ENCODE data around the gene ATAD2B. TPM values are rescaled to one million over a fixed set of nuclear protein-coding genes. Genes with fewer than 3 reads are reported as not detected.
A peak's percentile ranks its signal among the peaks of the same experiment; 100 is the strongest.

Gene ATAD2B
- total RNA-seq, 4 donors from 2014 or later, result 28.8 to 81.9 (median 31.8) TPM

DNA sequence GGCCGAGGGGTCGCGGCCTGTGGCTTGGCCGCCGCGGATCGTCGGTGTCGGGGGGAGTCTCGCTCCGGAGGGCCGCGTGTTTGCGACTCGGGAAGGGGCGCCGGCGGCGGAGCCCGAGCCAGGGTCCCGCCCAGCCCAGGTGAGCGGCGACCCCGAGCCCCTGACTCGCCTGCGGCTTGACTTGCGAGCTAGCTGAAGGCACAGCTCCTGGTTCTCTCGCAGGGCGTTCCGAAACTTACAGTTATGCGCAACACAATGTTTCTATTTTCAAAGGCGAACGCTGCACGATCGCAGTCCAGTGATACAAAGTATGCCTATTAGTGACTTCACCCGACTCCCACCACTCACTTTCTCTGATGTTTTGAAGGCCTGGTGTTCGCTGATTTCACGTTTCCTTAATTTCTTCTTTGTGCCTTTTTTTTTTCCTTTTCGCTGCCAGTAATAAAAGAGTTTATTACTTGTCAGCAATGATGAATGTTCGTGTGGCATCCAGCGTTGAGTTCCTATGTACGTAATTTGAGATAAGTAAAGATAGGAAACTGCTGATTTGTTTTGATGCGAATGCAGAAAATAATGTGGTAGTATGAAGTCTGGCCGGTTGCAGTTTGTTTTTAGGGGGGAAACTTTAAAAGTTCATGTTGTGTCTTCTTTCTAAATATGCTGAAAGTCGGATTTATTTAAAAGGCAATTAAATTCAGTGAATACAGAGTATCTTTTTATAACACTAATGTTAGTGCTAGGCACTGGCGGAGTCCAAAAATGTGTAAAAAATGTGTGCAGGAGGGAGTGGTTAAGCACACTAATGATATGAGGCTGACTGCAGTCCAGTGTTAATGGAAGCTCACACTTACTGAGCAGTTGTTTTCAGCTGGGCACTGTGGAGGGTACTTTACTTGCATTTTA lies 14.0 kb upstream of the ATAD2B start:
- DNase-seq (ENCODE audit: low spot score in 2 of 2), result peak; percentile 66 to 78
- no peaks in the 10 kb centered on the region for H3K27me3 ChIP-seq
- peaks cover 21% of the 10 kb centered on the region for H3K4me1 ChIP-seq
- WGBS, result 1% methylated on average over 32 of the region's 46 CpGs
- no peaks in the 10 kb centered on the region for H3K36me3 ChIP-seq
- TF ChIP-seq, protein P1, sequence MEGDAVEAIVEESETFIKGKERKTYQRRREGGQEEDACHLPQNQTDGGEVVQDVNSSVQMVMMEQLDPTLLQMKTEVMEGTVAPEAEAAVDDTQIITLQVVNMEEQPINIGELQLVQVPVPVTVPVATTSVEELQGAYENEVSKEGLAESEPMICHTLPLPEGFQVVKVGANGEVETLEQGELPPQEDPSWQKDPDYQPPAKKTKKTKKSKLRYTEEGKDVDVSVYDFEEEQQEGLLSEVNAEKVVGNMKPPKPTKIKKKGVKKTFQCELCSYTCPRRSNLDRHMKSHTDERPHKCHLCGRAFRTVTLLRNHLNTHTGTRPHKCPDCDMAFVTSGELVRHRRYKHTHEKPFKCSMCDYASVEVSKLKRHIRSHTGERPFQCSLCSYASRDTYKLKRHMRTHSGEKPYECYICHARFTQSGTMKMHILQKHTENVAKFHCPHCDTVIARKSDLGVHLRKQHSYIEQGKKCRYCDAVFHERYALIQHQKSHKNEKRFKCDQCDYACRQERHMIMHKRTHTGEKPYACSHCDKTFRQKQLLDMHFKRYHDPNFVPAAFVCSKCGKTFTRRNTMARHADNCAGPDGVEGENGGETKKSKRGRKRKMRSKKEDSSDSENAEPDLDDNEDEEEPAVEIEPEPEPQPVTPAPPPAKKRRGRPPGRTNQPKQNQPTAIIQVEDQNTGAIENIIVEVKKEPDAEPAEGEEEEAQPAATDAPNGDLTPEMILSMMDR (IDR thresholded peaks at IDR 0.05), result no peak
- no peak for TF ChIP-seq EP300 (IDR thresholded peaks at IDR 0.05)
- TF ChIP-seq POLR2A (IDR thresholded peaks at IDR 0.05), result no peak
- no peak for TF ChIP-seq POLR2AphosphoS5 (IDR thresholded peaks at IDR 0.05)
- H3K9me3 ChIP-seq, result no peaks in the 10 kb centered on the region
- peak overlapping the region; percentile 98 for H3K4me3 ChIP-seq
- H3K27ac ChIP-seq, result peak overlapping the region; percentile 95

DNA sequence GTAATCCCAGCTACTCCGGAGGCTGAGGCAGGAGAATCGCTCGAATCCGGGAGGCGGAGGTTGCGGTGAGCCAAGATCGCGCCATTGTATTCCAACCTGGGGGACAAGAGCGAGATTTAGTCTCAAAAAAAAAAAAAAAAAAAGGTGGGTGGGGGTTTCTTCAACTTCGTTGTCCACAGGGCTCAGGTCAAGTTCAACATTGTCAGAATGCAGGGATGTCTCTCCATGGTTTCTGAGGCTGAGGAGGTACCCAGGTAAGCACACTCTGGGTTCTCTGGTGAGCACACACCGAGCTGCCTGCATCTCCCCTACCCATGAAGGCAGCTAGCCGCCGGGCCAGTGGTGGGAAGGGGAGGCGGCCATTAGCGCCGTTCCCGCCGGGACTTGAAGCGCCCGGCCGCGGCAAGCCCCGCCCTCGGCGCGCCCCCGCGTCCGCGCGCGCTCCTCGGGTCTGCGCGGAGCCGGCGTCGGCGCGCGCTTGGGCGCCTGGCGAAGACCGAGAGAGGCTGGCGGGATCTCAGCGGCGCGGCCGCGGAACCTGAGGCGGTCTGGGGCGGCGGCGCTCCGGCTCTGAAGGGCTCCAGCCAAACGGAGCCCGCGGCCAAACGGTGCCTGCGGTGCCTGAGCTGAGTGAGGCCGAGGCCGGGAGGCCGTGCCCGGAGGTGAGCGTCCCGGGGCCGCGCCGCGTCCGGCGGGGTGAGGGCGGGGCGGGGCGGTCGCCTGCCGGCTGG lies 13.2 kb upstream of the ATAD2B start, which contains the start of gene UBXN2A:
TSS of gene UBXN2A (plus strand) at position 477 of the 731 bp plus-strand sequence. CDS start 17,852 bp downstream, outside the sequence.
- H3K27ac ChIP-seq, result peak within 1 kb of the TSS; percentile 95
- peak within 1 kb of the TSS; percentile 98 for H3K4me3 ChIP-seq
- peak; percentile 79 to 82 for DNase-seq (ENCODE audit: low spot score in 2 of 2)
- WGBS, result 0% methylated on average over 13 of the region's 77 CpGs
- no peaks in the 10 kb centered on the region for H3K36me3 ChIP-seq
- TF ChIP-seq POLR2A (IDR thresholded peaks at IDR 0.05), result peak in 1 of 2 donors; percentile 64
- TF ChIP-seq, protein P1 (IDR thresholded peaks at IDR 0.05), result no peak
- no peaks in the 10 kb centered on the region for H3K9me3 ChIP-seq
- peaks cover 20% of the 10 kb centered on the region for H3K4me1 ChIP-seq
- H3K27me3 ChIP-seq, result no peaks in the 10 kb centered on the region

DNA sequence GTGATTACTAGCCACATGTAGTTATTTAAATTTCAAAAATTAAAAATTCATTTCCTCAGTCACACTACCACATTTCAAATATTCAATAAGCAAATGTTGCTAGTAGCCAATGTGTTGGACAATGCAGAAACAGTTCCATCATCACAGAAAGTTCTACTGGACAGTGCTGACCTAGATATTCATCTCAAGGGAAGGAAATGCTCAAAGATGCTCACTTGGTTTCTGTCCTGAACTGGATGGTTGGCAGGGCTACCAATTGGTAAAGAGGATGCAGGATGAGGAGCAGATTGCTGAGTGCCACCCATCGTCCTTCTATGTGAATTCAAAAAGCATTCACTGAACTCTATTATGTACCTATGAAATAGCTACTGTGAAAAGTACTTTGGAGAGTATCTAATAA lies 7.3 kb upstream of the ATAD2B start:
- WGBS, result 70% methylated on average over 1 of the region's 1 CpG
- H3K4me3 ChIP-seq, result no peak overlapping the region
- TF ChIP-seq POLR2A (IDR thresholded peaks at IDR 0.05), result no peak
- TF ChIP-seq, protein P1 (IDR thresholded peaks at IDR 0.05), result no peak
- no peak for TF ChIP-seq POLR2AphosphoS5 (IDR thresholded peaks at IDR 0.05)
- TF ChIP-seq EP300 (IDR thresholded peaks at IDR 0.05), result no peak

DNA sequence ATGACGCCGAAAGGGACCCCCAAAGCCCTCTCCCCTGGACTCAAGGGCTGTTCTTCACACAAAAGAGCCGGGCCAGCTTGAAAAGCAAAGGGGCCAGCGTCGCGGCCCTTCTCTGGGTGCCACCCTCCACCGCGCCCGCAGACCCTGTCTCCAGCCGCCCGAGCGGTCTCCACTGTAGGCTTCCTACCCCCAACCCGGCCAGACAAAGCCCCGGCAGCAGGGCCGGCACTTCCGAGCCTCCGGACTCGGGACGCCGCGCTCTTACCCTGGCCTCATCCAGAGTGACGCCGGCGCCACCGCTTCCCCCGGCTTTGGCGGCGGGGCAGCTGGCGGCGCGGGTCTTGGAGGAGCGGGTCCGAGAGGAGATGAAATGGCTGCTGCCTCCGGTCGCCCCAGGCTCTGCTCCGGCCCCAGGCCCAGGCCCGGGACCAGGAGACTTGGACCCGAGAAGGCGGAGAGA lies 603 bp downstream of the ATAD2B start:
- 0% methylated on average over 3 of the region's 39 CpGs for WGBS
- peaks cover 3% of the 10 kb centered on the region for H3K36me3 ChIP-seq
- H3K9me3 ChIP-seq, result no peaks in the 10 kb centered on the region
- H3K27me3 ChIP-seq, result no peaks in the 10 kb centered on the region
- peak overlapping the region; percentile 99 for H3K27ac ChIP-seq
- TF ChIP-seq, protein P1 (IDR thresholded peaks at IDR 0.05), result no peak
- TF ChIP-seq POLR2AphosphoS5 (IDR thresholded peaks at IDR 0.05), result no peak
- no peak for TF ChIP-seq EP300 (IDR thresholded peaks at IDR 0.05)
- no peak for TF ChIP-seq POLR2A (IDR thresholded peaks at IDR 0.05)
- peaks cover 42% of the 10 kb centered on the region for H3K4me1 ChIP-seq
- peak overlapping the region; percentile 98 for H3K4me3 ChIP-seq
- DNase-seq (ENCODE audit: low spot score in 2 of 2), result peak; percentile 77 to 81

More for the DNA sequence above, 7.3 kb upstream of the ATAD2B start:
- no peak for DNase-seq (ENCODE audit: low spot score in 2 of 2)
- H3K4me1 ChIP-seq, result peaks cover 3% of the 10 kb centered on the region
- H3K36me3 ChIP-seq, result peaks cover 9% of the 10 kb centered on the region
- no peaks in the 10 kb centered on the region for H3K9me3 ChIP-seq
- H3K27ac ChIP-seq, result no peak overlapping the region
- no peaks in the 10 kb centered on the region for H3K27me3 ChIP-seq
